ENCODE results near the gene RALGDS.

GRCh38 chr9:133112663-133113026, 8.4 kb downstream of the RALGDS start:
- TF ChIP-seq CTCF (IDR thresholded peaks at IDR 0.05) (no peak), POLR2A (IDR thresholded peaks at IDR 0.05) (no peak)
